IMR-90 (cell line): ENCODE data around the gene PTCD2. TPM values are rescaled to one million over a fixed set of nuclear protein-coding genes. Genes with fewer than 3 reads are reported as not detected.

Source experiments
- ATAC-seq: fragments of 200-7000 bp; cut with Tn5 transposase; 2 replicates; pipeline ENCODE4 v1.9.1; 2020; ENCODE audit warnings: low read depth, mild to moderate bottlenecking, moderate library complexity
- BruUV-seq: library from RNA; stranded (reverse); fragments of 400-500 nt; replicated peaks from 2 replicates; lab custom pipeline; 2021; lab: Mats Ljungman, UMichigan
- CTCF ChIA-PET: fragments of 300-600 bp; formaldehyde crosslinking; extraction: SDS; loops from one replicate; lab custom pipeline; 2021; ENCODE audit warnings: antibody characterized with exemption; lab: Yijun Ruan, JAX
- POLR2A ChIA-PET: fragments of 300-600 bp; sonication (Branson Sonifier 250); formaldehyde crosslinking; loops from one replicate; lab custom pipeline; 2022; ENCODE audit warnings: antibody characterized with exemption; ENCODE audit not compliant: unreplicated experiment; lab: Charles Lee
- DNase-seq: peaks from one replicate; pipeline ENCODE4 v3.0.0; 2013
- H2AFZ ChIP-seq: replicated peaks from 2 replicates; pipeline ENCODE3; 2013; ENCODE audit warnings: low read length, mild to moderate bottlenecking; ENCODE audit not compliant: poor library complexity
- H2AK5ac ChIP-seq: 2 replicates; pipeline ENCODE4 v1.6.1; 2013; ENCODE audit warnings: low read depth, low read length, inconsistent platforms
- H2AK9ac ChIP-seq: replicated peaks from 2 replicates; pipeline ENCODE3; 2013; ENCODE audit warnings: mild to moderate bottlenecking, low read depth, low read length, moderate library complexity; ENCODE audit not compliant: poor library complexity
- H2BK120ac ChIP-seq: 2 replicates; pipeline ENCODE4 v1.6.1; 2013; ENCODE audit warnings: low read depth, low read length, inconsistent platforms
- H2BK15ac ChIP-seq: 3 replicates; pipeline ENCODE4 v1.6.1; 2013; ENCODE audit warnings: low read depth, low read length, inconsistent platforms
- H2BK20ac ChIP-seq: 2 replicates; pipeline ENCODE4 v1.6.1; 2013; ENCODE audit warnings: low read depth, mild to moderate bottlenecking, inconsistent platforms, low read length, moderate library complexity
- H2BK5ac ChIP-seq: 2 replicates; pipeline ENCODE4 v1.6.1; 2013; ENCODE audit warnings: mild to moderate bottlenecking, low read depth, low read length, inconsistent platforms; ENCODE audit not compliant: poor library complexity, severe bottlenecking
- H3K14ac ChIP-seq: replicated peaks from 2 replicates; pipeline ENCODE4 v1.6.1; 2013; ENCODE audit warnings: low read depth, low read length, inconsistent platforms
- H3K18ac ChIP-seq: 2 replicates; pipeline ENCODE4 v1.6.1; 2013; ENCODE audit warnings: low read depth, low read length, control low read depth
- H3K23ac ChIP-seq: 2 replicates; pipeline ENCODE4 v1.6.1; 2013; ENCODE audit warnings: low read depth, low read length, inconsistent platforms
- H3K27ac ChIP-seq: 2 replicates; pipeline ENCODE4 v1.5.1; 2013; ENCODE audit warnings: mild to moderate bottlenecking, control low read depth, low read length; ENCODE audit not compliant: insufficient read depth
- H3K27me3 ChIP-seq: 2 replicates; pipeline ENCODE4 v1.6.1; 2013; ENCODE audit warnings: low read length; ENCODE audit not compliant: control insufficient read depth, insufficient read depth
- H3K36me3 ChIP-seq: 2 replicates; pipeline ENCODE4 v1.6.1; 2013; ENCODE audit warnings: low read length, mixed read lengths; ENCODE audit not compliant: control insufficient read depth, insufficient read depth
- H3K4ac ChIP-seq: 2 replicates; pipeline ENCODE4 v1.6.1; 2013; ENCODE audit warnings: low read depth, low read length, inconsistent platforms
- H3K4me1 ChIP-seq: 2 replicates; pipeline ENCODE4 v1.6.1; 2013; ENCODE audit warnings: low read length, mixed read lengths; ENCODE audit not compliant: control insufficient read depth, insufficient read depth
- H3K4me2 ChIP-seq: 2 replicates; pipeline ENCODE4 v1.6.1; 2013; ENCODE audit warnings: low read depth, mild to moderate bottlenecking, control low read depth, low read length, moderate library complexity
- H3K4me3 ChIP-seq: 2 replicates; pipeline ENCODE4 v1.5.1; 2013; ENCODE audit warnings: low read depth, mild to moderate bottlenecking, control low read depth, low read length, moderate library complexity; ENCODE audit not compliant: insufficient read depth
- H3K56ac ChIP-seq: 2 replicates; pipeline ENCODE4 v1.6.1; 2013; ENCODE audit warnings: low read length, inconsistent platforms; ENCODE audit not compliant: insufficient read depth; ENCODE audit errors: extremely low read depth
- H3K79me1 ChIP-seq, 2 experiments: 2 replicates each; pipeline ENCODE4 v1.6.1; 2013; ENCODE audit warnings: low read length in 2 of 2, inconsistent platforms in 1 of 2, low read depth in 1 of 2
- H3K9ac ChIP-seq: 2 replicates; pipeline ENCODE4 v1.6.1; 2013; ENCODE audit warnings: low read depth, low read length, control low read depth
- H3K9me1 ChIP-seq: 2 replicates; pipeline ENCODE4 v1.6.1; 2013; ENCODE audit warnings: low read length, inconsistent platforms; ENCODE audit not compliant: insufficient read depth
- H3K9me3 ChIP-seq: 2 replicates; pipeline ENCODE4 v1.6.1; 2013; ENCODE audit warnings: low read length; ENCODE audit not compliant: control insufficient read depth, insufficient read depth
- H4K20me1 ChIP-seq: 2 replicates; pipeline ENCODE4 v1.6.1; 2013; ENCODE audit warnings: low read length, inconsistent platforms; ENCODE audit not compliant: insufficient read depth
- H4K5ac ChIP-seq: 2 replicates; pipeline ENCODE4 v1.6.1; 2013; ENCODE audit warnings: mild to moderate bottlenecking, low read depth, low read length, control low read depth
- H4K8ac ChIP-seq, 2 experiments: 2 replicates each; pipeline ENCODE4 v1.6.1; 2013; ENCODE audit warnings: low read depth in 2 of 2, low read length in 2 of 2, control low read depth in 1 of 2, inconsistent platforms in 1 of 2
- H4K91ac ChIP-seq: 2 replicates; pipeline ENCODE4 v1.6.1; 2013; ENCODE audit warnings: low read depth, low read length, inconsistent platforms; ENCODE audit not compliant: insufficient read depth
- RAD21 ChIP-seq: IDR thresholded peaks from 2 replicates; pipeline ENCODE4 v1.6.1; 2012; ENCODE audit warnings: low read length, improper control_type of control experiment
- USF2 ChIP-seq: fragments of 150-350 bp; IDR thresholded peaks from 2 replicates; pipeline ENCODE4 v1.6.1; 2017; ENCODE audit warnings: mild to moderate bottlenecking, antibody characterized with exemption, low read length, low read depth
- WGBS, 2 experiments: methylation state at CpG; one replicate each; pipeline versions ENCODE4 v1.1.5 to v1.1.7; 2013; ENCODE audit warnings: missing lambda C conversion rate in 2 of 2; ENCODE audit not compliant: insufficient read length in 1 of 2; ENCODE audit errors: extremely low coverage in 2 of 2; 5-methylcytosine and 5-hydroxymethylcytosine counted together
- dilution Hi-C: fragments of 300-500 bp; cut with HindIII; formaldehyde crosslinking; loops from one replicate; pipeline ENCODE4 v1.14.3; 2018; ENCODE audit warnings: low sequenced_read_pairs; ENCODE audit not compliant: unreplicated experiment
- in situ Hi-C: fragments of 300-500 bp; cut with MboI; formaldehyde crosslinking; loops from 3 replicates; pipeline ENCODE4 v1.14.3; 2019; ENCODE audit warnings: low sequenced_read_pairs, inconsistent platforms, mixed read lengths
- intact Hi-C: fragments of 100-400 bp; cut with micrococcal nuclease; formaldehyde crosslinking; loops from 2 replicates; pipeline ENCODE4 v1.10.0; 2022
- polyA plus RNA-seq, 3 experiments: library from polyadenylated mRNA; depleted of rRNA; stranded (reverse); fragments of >200 nt; gene quantifications; 2 replicates each; pipeline ENCODE4 v1.2.3, GENCODE V29; 2012; ENCODE audit warnings: low replicate concordance in 1 of 3
- total RNA-seq: library from RNA; depleted of rRNA; stranded (reverse); fragments of >200 nt; gene quantifications from 2 replicates; pipeline ENCODE4 v1.2.3, GENCODE V29; 2012

The PTCD2 gene
- total and polyA plus RNA-seq, 2 of the 4 experiments (the other 2 are of a cell fraction), result 6.5 to 9.9 TPM

- H3K9me1 ChIP-seq, result peaks cover 20% of the 10 kb centered on the region
- no TSS peak for BruUV-seq
- ATAC-seq (0 out of 2 replicates have a peak, but pooled peaks have one; percentile 25), DNase-seq (peak; percentile 38)
- H2BK20ac ChIP-seq, result peak overlapping the region; percentile 22; the same call in 1 of the 2 replicates
- no peak overlapping the region for H2BK5ac ChIP-seq
- no peak overlapping the region for H3K4me3 ChIP-seq
- 0 out of 4 replicates have a peak overlapping the region, but pooled peaks of 1 of the 2 experiments have one; percentile 33 for H4K8ac ChIP-seq
- peak overlapping the region; percentile 51; the same call in 1 of the 2 replicates for H4K91ac ChIP-seq
- ChIA-PET POLR2A (no interaction called here), CTCF (no interaction called here)
- no peaks in the 10 kb centered on the region for H3K27me3 ChIP-seq
- peaks cover 19% of the 10 kb centered on the region for H3K4me1 ChIP-seq
- H3K23ac ChIP-seq, result no peak overlapping the region; the same call in 1 of the 2 replicates
- TF ChIP-seq RAD21 (no peak), USF2 (peak; percentile 48; the same call in 1 of the 2 replicates)
- no peak overlapping the region for H3K18ac ChIP-seq
- no peak overlapping the region for H3K9ac ChIP-seq
- H4K20me1 ChIP-seq, result no peaks in the 10 kb centered on the region
- peak overlapping the region; percentile 68; the same call in 1 of the 2 replicates for H2AK5ac ChIP-seq
- in situ Hi-C loops, result no loop called here
- intact Hi-C loops, result no loop called here
- no peak overlapping the region for H3K4me2 ChIP-seq
- peak overlapping the region; percentile 73; the same call in 1 of the 2 replicates for H3K14ac ChIP-seq
- no peak overlapping the region for H3K56ac ChIP-seq
- no peak overlapping the region for H4K5ac ChIP-seq
- H3K36me3 ChIP-seq, result no peaks in the 10 kb centered on the region
- H3K79me1 ChIP-seq, result no peaks in the 10 kb centered on the region
- WGBS, 2 experiments, result 82% methylated on average over 4 of the region's 7 CpGs; no CpG with 5 or more reads in 1 of the 2 experiments
- no peak overlapping the region for H3K27ac ChIP-seq
- H2AFZ ChIP-seq, result peak overlapping the region; percentile 55
- peak overlapping the region; percentile 59 for H3K4ac ChIP-seq
- H3K9me3 ChIP-seq, result no peaks in the 10 kb centered on the region
- H2BK120ac ChIP-seq, result 0 out of 2 replicates have a peak overlapping the region, but pooled peaks have one; percentile 22
- H2BK15ac ChIP-seq, result no peak overlapping the region; the same call in 2 of the 3 replicates
- H2AK9ac ChIP-seq, result no peak overlapping the region
- dilution Hi-C loops, result no loop called here
These were observed 63.1 kb downstream of the PTCD2 start for GRCh38 chr5:72383280-72383679.
